ENCODE data around the gene LRRC56. TPM values are rescaled to one million over a fixed set of nuclear protein-coding genes. Genes with fewer than 3 reads are reported as not detected.

LRRC56 gene
- total and polyA plus RNA-seq, 2 donors = 0.47 to 2.4 TPM

DNA sequence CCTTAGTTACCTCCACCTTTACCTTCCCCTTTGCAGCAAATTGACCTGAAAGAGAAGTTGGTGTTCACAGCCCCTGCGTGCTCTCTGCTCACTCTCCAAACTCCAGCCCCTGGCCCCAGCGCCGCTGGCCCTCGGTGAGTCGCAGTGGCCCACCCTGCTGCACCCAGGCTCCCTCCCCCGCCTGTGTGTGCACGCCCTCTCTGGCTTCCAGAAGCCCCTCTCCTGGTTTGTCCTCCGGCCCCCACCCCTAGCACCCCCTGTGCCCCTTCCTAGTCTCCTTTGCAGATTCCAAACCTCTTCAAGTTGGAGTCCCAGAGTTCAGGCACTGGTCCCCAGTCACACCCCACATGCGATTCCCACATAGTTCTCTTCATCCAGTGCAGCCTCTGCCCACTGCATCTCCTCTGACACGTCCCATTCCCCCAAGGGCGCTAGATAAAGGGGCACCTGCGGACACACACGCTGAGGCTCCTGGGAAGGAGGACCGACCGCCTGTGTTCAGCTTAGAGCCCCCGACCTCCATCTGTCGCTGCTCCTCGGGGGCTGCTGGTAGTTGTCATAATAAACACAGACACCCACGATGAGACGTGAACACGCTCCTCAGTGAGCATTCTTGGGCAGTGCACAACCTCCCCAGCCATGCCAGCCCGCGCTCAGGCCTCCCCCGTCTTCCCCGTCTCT lies 37.4 kb downstream of the LRRC56 start:
- Histone ChIP-seq H3K36me3 (ENCODE audit: control insufficient read depth in 2 of 2, insufficient read depth in 2 of 2, low read length in 1 of 2) (peaks cover 0 to 3% of the 10 kb centered on the region in 2 donors), H3K4me3 (ENCODE audit: low read length in 2 of 2) (peak overlapping the region; percentile 55 to 59), H3K27me3 (ENCODE audit: control insufficient read depth in 2 of 2, insufficient read depth in 1 of 2, low read length in 1 of 2) (peaks cover 0 to 8% of the 10 kb centered on the region in 2 donors), H3K4me1 (ENCODE audit: control insufficient read depth in 2 of 2, insufficient read depth in 2 of 2, low read length in 2 of 2) (peaks cover 32 to 79% of the 10 kb centered on the region in 2 donors), H3K9me3 (ENCODE audit: control insufficient read depth in 2 of 2, insufficient read depth in 1 of 2, low read length in 1 of 2) (no peaks in the 10 kb centered on the region), H3K27ac (ENCODE audit: low read depth in 1 of 2, low read length in 1 of 2) (peak overlapping the region in 1 of 2 donors; percentile 60)
- DNase-seq (ENCODE audit: low read depth in 6 of 9, low spot score in 9 of 9) = peak in 2 of 9 donors; percentile 33 to 59
- WGBS = 24% methylated on average over 25 of the region's 25 CpGs

DNA sequence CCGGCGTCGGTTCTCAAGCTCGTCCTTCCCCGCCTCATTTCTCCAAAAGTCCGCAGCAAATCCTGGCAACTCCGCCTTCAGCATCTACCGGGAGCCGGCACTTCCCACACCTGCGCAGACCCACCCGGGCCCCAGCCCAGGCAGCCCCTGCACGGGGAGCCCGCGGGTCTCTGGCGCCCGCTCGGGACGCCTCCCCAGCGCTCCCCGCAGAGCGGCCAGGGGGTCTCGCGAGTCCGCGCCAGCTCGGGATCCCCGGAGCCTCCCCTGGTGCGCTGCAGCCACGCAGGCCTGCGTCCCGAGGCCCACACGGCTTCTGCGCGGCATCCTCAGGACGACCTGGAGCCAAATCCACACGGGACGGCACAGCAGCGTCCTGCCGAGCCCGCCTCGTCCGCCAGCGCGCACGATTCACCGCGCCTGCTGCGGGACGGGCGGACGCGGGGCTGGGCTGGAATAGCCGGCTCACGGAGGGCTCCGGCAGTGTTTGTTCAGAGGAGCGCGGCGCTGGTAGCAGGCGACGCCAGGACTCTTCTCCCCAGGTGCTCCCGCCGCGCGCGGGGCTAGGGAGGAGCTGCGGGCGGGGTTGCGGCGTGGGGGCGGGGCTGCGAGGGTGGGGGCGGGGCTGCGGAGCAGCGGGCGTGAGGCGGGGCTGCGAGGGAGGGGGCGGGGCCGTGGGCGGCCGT lies 38.1 kb downstream of the LRRC56 start:
- Histone ChIP-seq H3K4me3 (ENCODE audit: low read length in 2 of 2) (peak overlapping the region; percentile 55 to 59), H3K36me3 (ENCODE audit: control insufficient read depth in 2 of 2, insufficient read depth in 2 of 2, low read length in 1 of 2) (peaks cover 0 to 3% of the 10 kb centered on the region in 2 donors), H3K9me3 (ENCODE audit: control insufficient read depth in 2 of 2, insufficient read depth in 1 of 2, low read length in 1 of 2) (no peaks in the 10 kb centered on the region), H3K27ac (ENCODE audit: low read depth in 1 of 2, low read length in 1 of 2) (peak overlapping the region in 1 of 2 donors; percentile 60), H3K4me1 (ENCODE audit: control insufficient read depth in 2 of 2, insufficient read depth in 2 of 2, low read length in 2 of 2) (peaks cover 33 to 81% of the 10 kb centered on the region in 2 donors), H3K27me3 (ENCODE audit: control insufficient read depth in 2 of 2, insufficient read depth in 1 of 2, low read length in 1 of 2) (peaks cover 0 to 8% of the 10 kb centered on the region in 2 donors)
- peak in 2 of 9 donors; percentile 74 to 84 for DNase-seq (ENCODE audit: low read depth in 6 of 9, low spot score in 9 of 9)
- WGBS = 1% methylated on average over 74 of the region's 81 CpGs

DNA sequence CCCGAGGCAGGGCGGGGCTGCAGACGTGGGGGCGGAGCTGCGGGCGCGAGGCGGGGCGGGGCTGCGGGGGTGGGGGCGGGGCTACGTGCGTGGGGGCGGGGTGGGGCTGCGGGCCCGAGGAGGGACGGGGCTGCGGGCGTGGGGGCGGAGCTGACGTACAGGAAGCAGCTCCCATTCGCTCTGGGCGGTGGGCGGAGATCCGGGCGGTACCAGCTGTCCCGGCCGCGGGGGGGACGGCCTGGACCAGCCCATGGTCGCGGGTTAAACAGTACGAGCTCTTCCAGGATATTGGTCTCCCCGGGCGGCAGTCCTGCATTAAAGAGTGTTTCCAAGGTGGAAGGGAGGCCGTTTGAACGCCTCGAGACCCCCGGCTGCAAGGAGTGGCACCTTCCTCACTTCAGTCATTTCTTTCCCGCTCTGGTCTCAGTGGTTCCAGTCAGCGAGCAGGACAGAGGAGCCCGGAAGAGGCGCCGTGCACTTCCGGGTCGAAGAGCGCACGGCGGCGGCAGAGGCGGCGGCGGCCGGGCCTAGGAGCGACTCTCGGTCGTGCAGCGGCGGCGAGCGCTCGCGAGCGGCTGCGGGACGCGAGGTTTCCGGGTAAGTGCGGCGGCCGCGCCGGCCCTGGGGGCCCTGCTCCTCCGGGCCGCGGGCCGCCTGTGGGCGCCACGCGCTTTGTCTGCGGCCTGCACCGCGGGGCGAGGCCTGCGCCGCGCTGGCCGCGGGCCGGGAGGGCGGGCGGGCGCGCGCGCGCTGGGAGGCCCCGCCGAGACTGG lies 38.9 kb downstream of the LRRC56 start, which contains the start of gene PHRF1:
TSS of gene PHRF1 (plus strand) at position 475 of the 773 bp plus-strand sequence. CDS start 5,043 bp downstream, outside the sequence.
- peak within 1 kb of the TSS; percentile 84 to 93 for H3K4me3 ChIP-seq (ENCODE audit: low read length in 2 of 2)
- DNase-seq (ENCODE audit: low read depth in 6 of 9, low spot score in 9 of 9) = peak; percentile 81 to 95 (median 91)
- WGBS = under 1% methylated on average over 98 of the region's 99 CpGs
- peaks cover 30 to 79% of the 10 kb centered on the region in 2 donors for H3K4me1 ChIP-seq (ENCODE audit: control insufficient read depth in 2 of 2, insufficient read depth in 2 of 2, low read length in 2 of 2)
- no peaks in the 10 kb centered on the region for H3K9me3 ChIP-seq (ENCODE audit: control insufficient read depth in 2 of 2, insufficient read depth in 1 of 2, low read length in 1 of 2)
- peaks cover 0 to 8% of the 10 kb centered on the region in 2 donors for H3K27me3 ChIP-seq (ENCODE audit: control insufficient read depth in 2 of 2, insufficient read depth in 1 of 2, low read length in 1 of 2)
- H3K27ac ChIP-seq (ENCODE audit: low read depth in 1 of 2, low read length in 1 of 2) = peak within 1 kb of the TSS; percentile 94 to 97
- peaks cover under 1 to 5% of the 10 kb centered on the region in 2 donors for H3K36me3 ChIP-seq (ENCODE audit: control insufficient read depth in 2 of 2, insufficient read depth in 2 of 2, low read length in 1 of 2)

DNA sequence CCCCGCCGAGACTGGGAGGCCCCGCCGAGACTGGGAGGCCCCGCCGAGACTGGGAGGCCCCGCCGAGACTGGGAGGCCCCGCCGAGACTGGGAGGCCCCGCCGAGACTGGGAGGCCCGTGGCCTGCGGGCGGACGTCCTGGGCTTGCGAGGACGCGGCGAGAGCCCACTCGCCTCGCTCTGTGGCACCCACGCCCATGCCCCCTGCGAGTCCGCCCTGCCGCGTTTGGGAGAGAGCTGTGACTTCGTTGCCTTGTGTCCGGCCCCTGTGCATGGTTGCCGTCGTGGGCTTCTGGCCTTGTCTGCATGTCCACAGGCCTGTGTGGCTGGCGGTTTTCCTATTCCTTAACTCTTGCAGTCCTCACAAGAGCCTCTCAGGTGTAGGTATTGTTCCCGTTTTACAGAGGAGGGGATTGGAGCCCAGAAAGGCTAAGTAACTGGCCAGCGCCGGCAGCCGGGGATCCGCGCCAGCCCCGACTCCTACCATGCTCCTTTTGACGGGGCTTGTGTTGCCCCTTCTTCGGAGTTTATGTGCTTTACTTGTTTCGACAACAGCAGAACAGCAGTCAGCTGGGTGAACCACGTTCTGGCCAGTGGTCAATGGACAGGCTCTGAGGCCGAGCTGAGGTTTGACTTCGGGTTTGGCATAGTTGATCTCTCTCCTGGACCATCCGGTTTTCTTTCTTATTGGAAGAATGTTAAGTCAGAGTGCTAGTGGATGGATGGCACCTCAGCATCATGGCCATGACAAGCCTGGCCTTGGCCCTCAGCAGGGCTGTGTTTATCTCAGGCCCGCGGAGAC lies 39.7 kb downstream of the LRRC56 start:
- H3K27ac ChIP-seq (ENCODE audit: low read depth in 1 of 2, low read length in 1 of 2) = peak overlapping the region; percentile 17 to 42
- H3K27me3 ChIP-seq (ENCODE audit: control insufficient read depth in 2 of 2, insufficient read depth in 1 of 2, low read length in 1 of 2) = peaks cover 0 to 8% of the 10 kb centered on the region in 2 donors
- H3K4me3 ChIP-seq (ENCODE audit: low read length in 2 of 2) = peak overlapping the region; percentile 84 to 85
- no peaks in the 10 kb centered on the region for H3K9me3 ChIP-seq (ENCODE audit: control insufficient read depth in 2 of 2, insufficient read depth in 1 of 2, low read length in 1 of 2)
- WGBS = 7% methylated on average over 43 of the region's 48 CpGs
- peaks cover 28 to 71% of the 10 kb centered on the region in 2 donors for H3K4me1 ChIP-seq (ENCODE audit: control insufficient read depth in 2 of 2, insufficient read depth in 2 of 2, low read length in 2 of 2)
- peaks cover 9 to 14% of the 10 kb centered on the region in 2 donors for H3K36me3 ChIP-seq (ENCODE audit: control insufficient read depth in 2 of 2, insufficient read depth in 2 of 2, low read length in 1 of 2)
- peak in 1 of 9 donors; percentile 20 for DNase-seq (ENCODE audit: low read depth in 6 of 9, low spot score in 9 of 9)

DNA sequence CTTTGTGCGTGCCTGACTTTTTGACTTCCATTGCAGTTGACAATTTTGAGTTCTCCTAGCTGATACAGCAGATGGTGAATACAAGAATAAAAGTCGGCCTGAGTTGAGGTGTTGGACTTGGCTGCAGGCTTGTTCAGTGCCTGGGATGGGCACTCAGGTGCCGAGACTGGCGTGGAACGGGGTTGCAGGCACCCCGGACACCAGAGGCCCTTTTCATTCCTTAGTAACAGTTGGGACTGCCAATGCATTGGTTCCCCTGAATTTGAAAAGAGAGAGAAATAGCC lies 40.2 kb downstream of the LRRC56 start:
- H3K4me1 ChIP-seq (ENCODE audit: control insufficient read depth in 2 of 2, insufficient read depth in 2 of 2, low read length in 2 of 2) = peaks cover 28 to 67% of the 10 kb centered on the region in 2 donors
- H3K36me3 ChIP-seq (ENCODE audit: control insufficient read depth in 2 of 2, insufficient read depth in 2 of 2, low read length in 1 of 2) = peaks cover 14 to 18% of the 10 kb centered on the region in 2 donors
- WGBS = 85% methylated on average over 6 of the region's 6 CpGs
- peaks cover 0 to 8% of the 10 kb centered on the region in 2 donors for H3K27me3 ChIP-seq (ENCODE audit: control insufficient read depth in 2 of 2, insufficient read depth in 1 of 2, low read length in 1 of 2)
- H3K4me3 ChIP-seq (ENCODE audit: low read length in 2 of 2) = peak overlapping the region; percentile 84 to 85
- H3K27ac ChIP-seq (ENCODE audit: low read depth in 1 of 2, low read length in 1 of 2) = no peak overlapping the region
- H3K9me3 ChIP-seq (ENCODE audit: control insufficient read depth in 2 of 2, insufficient read depth in 1 of 2, low read length in 1 of 2) = no peaks in the 10 kb centered on the region
- no peak for DNase-seq (ENCODE audit: low read depth in 6 of 9, low spot score in 9 of 9)

DNA sequence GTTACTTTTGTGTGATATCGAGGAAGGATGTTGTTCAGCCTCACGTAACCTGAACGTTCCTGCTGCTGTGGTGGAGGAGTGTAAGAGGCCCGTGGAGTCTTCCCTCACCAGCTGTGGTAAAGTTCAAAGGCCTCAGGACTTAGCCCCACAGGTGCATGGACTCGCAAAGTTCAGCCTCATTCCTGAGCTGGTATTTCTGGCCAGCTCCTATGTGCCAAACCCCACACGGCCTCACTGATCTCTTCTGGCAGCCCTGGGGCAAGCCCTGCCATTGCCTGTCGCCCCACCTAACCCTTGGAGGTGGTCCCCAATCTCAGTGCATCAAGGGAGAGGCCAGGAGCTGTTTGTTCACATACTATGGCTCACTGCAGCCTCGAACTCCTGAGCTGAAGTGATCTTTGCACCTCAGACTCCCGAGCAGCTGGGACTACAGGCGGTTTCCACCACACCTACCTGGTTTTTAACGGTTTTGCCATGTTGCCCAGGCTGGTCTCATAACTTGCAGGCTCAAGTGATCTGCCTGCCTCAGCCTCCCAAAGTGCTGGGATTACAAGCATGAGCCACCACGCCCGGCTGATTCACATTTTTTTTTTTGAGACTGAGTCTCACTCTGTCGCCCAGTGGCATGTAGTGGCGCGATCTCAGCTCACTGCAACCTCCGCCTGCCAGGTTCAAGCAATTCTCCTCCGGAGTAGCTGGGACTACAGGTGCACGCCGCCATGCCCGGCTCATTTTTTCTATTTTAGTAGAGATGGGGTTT lies 41.1 kb downstream of the LRRC56 start:
- peak in 1 of 9 donors; percentile 54 for DNase-seq (ENCODE audit: low read depth in 6 of 9, low spot score in 9 of 9)
- H3K36me3 ChIP-seq (ENCODE audit: control insufficient read depth in 2 of 2, insufficient read depth in 2 of 2, low read length in 1 of 2) = peaks cover 16 to 21% of the 10 kb centered on the region in 2 donors
- H3K9me3 ChIP-seq (ENCODE audit: control insufficient read depth in 2 of 2, insufficient read depth in 1 of 2, low read length in 1 of 2) = no peaks in the 10 kb centered on the region
- peak overlapping the region in 1 of 2 donors; percentile 85 for H3K4me3 ChIP-seq (ENCODE audit: low read length in 2 of 2)
- 70% methylated on average over 21 of the region's 21 CpGs for WGBS
- peaks cover 0 to 8% of the 10 kb centered on the region in 2 donors for H3K27me3 ChIP-seq (ENCODE audit: control insufficient read depth in 2 of 2, insufficient read depth in 1 of 2, low read length in 1 of 2)
- H3K4me1 ChIP-seq (ENCODE audit: control insufficient read depth in 2 of 2, insufficient read depth in 2 of 2, low read length in 2 of 2) = peaks cover 28 to 58% of the 10 kb centered on the region in 2 donors
- peak overlapping the region in 1 of 2 donors; percentile 74 for H3K27ac ChIP-seq (ENCODE audit: low read depth in 1 of 2, low read length in 1 of 2)

DNA sequence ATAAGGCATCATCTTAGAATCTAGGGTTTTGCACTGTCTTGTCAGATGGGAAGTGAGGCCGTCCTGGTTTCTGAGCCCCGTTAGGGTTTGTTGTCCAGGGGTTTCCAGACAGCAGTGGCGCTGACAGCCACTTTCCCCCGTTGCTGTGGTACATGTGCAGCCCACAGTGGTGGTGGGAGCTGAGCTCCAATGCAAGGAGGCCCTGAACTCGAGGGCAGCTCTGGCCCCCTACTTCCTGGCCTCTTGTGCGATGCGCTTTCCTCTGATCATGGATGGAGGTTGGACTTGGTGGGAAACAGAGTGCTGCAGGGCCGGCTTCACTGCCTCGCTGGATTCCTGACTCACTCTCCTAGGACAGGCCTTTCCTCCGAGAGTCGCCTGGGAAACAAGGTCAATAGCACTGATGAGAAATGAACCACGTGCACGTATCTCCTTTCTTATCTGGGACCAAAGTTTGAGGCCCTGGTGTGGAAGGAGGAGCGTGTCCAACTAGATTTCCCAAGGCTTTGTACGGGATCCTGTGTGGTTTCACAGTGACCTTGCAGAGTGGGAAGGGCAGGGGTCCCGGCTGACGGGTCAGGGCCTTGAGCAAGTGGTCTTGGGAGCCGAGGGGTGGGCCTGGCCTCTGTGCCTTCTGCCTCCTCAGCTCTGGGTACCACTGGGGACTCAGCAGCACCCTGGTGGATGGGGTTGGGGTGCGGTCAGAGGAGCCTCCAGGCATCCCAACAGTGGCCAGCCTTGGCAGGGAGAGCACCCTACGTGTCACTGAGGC lies 42.7 kb downstream of the LRRC56 start:
- H3K27me3 ChIP-seq (ENCODE audit: control insufficient read depth in 2 of 2, insufficient read depth in 1 of 2, low read length in 1 of 2) = peaks cover 0 to 6% of the 10 kb centered on the region in 2 donors
- no peak overlapping the region for H3K4me3 ChIP-seq (ENCODE audit: low read length in 2 of 2)
- peaks cover 26 to 31% of the 10 kb centered on the region in 2 donors for H3K36me3 ChIP-seq (ENCODE audit: control insufficient read depth in 2 of 2, insufficient read depth in 2 of 2, low read length in 1 of 2)
- DNase-seq (ENCODE audit: low read depth in 6 of 9, low spot score in 9 of 9) = no peak
- peaks cover 23 to 43% of the 10 kb centered on the region in 2 donors for H3K4me1 ChIP-seq (ENCODE audit: control insufficient read depth in 2 of 2, insufficient read depth in 2 of 2, low read length in 2 of 2)
- 96% methylated on average over 20 of the region's 20 CpGs for WGBS
- H3K9me3 ChIP-seq (ENCODE audit: control insufficient read depth in 2 of 2, insufficient read depth in 1 of 2, low read length in 1 of 2) = peaks cover 0 to 5% of the 10 kb centered on the region in 2 donors
- H3K27ac ChIP-seq (ENCODE audit: low read depth in 1 of 2, low read length in 1 of 2) = no peak overlapping the region

Measured in thymus (tissue), 11 donors.